Measurements from ENCODE around the gene EXOC8. TPM values are rescaled to one million over a fixed set of nuclear protein-coding genes. Genes with fewer than 3 reads are reported as not detected.

EXOC8 gene
- total RNA-seq, 1 experiment from 2014 or later: 11.3 TPM

DNA sequence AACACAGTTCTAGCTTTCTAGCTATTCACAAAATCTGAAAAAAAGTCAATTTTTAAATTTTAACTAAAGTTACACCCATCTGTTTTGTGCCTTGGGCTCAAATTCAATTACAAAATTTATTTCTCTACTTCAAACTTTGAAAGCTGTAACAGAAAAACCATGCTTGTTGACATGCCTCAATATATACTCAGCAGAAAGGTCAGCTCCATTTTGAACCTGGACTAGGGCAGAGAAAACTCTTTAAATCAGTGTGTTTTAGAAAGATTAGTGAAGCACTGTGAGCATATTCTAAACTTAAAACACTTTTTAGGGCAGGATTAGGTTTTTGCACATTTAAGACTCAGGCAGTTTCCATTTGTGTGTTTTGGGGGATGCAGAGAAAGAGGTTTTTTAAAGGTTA is 34.8 kb upstream of the EXOC8 start (continued):
- TF ChIP-seq, protein P1, sequence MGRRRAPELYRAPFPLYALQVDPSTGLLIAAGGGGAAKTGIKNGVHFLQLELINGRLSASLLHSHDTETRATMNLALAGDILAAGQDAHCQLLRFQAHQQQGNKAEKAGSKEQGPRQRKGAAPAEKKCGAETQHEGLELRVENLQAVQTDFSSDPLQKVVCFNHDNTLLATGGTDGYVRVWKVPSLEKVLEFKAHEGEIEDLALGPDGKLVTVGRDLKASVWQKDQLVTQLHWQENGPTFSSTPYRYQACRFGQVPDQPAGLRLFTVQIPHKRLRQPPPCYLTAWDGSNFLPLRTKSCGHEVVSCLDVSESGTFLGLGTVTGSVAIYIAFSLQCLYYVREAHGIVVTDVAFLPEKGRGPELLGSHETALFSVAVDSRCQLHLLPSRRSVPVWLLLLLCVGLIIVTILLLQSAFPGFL (CRISPR knock-in tag; IDR thresholded peaks at IDR 0.05; ENCODE audit: borderline replicate concordance): no peak
- TF ChIP-seq, protein P2, sequence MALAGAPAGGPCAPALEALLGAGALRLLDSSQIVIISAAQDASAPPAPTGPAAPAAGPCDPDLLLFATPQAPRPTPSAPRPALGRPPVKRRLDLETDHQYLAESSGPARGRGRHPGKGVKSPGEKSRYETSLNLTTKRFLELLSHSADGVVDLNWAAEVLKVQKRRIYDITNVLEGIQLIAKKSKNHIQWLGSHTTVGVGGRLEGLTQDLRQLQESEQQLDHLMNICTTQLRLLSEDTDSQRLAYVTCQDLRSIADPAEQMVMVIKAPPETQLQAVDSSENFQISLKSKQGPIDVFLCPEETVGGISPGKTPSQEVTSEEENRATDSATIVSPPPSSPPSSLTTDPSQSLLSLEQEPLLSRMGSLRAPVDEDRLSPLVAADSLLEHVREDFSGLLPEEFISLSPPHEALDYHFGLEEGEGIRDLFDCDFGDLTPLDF (CRISPR knock-in tag; IDR thresholded peaks at IDR 0.05): no peak
- TF ChIP-seq NR2C2 (CRISPR knock-in tag; IDR thresholded peaks at IDR 0.05) (no peak), NFE2L1 (CRISPR knock-in tag; IDR thresholded peaks at IDR 0.05) (no peak), ZNF423 (CRISPR knock-in tag; IDR thresholded peaks at IDR 0.05) (no peak)

DNA sequence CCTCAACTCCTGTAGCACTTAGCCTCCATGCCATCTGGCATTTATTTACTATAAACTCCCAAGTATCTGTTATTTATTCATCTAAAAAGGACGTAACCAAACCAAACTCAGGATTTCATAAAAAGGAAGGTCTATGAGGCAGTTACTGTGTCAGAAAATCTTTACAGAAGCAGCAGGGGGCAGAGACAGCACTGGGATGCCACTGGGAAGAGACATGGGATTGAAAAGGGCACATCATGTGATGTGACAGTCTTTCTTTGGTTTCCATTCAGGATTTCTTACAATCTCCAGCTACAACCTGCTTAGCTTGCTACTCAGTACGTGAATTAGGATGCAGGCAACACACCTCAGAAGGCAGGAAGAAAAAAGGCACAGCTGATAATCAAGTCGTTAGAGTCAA is 31.6 kb upstream of the EXOC8 start:
- Mint-ChIP-seq H3K36me3 (no peaks in the 10 kb centered on the region), H3K4me1 (no peaks in the 10 kb centered on the region), H3K9me3 (no peaks in the 10 kb centered on the region), H3K4me3 (no peak overlapping the region), H3K27me3 (ENCODE audit: low read depth) (no peaks in the 10 kb centered on the region), H3K27ac (no peak overlapping the region)
- ATAC-seq (no peak), DNase-seq (ENCODE audit: low spot score) (no peak)
- CTCF ChIA-PET: no interaction called here
- POLR2A ChIA-PET: interaction anchor here (0.6 kb wide), 1 partner anchor 858 kb away, joined by 3 read pairs; no protein-coding TSS in a partner anchor
- TF ChIP-seq MYBL2 (CRISPR knock-in tag; IDR thresholded peaks at IDR 0.05): no peak
- TF ChIP-seq, protein P3, sequence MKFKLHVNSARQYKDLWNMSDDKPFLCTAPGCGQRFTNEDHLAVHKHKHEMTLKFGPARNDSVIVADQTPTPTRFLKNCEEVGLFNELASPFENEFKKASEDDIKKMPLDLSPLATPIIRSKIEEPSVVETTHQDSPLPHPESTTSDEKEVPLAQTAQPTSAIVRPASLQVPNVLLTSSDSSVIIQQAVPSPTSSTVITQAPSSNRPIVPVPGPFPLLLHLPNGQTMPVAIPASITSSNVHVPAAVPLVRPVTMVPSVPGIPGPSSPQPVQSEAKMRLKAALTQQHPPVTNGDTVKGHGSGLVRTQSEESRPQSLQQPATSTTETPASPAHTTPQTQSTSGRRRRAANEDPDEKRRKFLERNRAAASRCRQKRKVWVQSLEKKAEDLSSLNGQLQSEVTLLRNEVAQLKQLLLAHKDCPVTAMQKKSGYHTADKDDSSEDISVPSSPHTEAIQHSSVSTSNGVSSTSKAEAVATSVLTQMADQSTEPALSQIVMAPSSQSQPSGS (CRISPR knock-in tag; IDR thresholded peaks at IDR 0.05; ENCODE audit: borderline replicate concordance, low read depth): no peak
- TF ChIP-seq, protein P4, sequence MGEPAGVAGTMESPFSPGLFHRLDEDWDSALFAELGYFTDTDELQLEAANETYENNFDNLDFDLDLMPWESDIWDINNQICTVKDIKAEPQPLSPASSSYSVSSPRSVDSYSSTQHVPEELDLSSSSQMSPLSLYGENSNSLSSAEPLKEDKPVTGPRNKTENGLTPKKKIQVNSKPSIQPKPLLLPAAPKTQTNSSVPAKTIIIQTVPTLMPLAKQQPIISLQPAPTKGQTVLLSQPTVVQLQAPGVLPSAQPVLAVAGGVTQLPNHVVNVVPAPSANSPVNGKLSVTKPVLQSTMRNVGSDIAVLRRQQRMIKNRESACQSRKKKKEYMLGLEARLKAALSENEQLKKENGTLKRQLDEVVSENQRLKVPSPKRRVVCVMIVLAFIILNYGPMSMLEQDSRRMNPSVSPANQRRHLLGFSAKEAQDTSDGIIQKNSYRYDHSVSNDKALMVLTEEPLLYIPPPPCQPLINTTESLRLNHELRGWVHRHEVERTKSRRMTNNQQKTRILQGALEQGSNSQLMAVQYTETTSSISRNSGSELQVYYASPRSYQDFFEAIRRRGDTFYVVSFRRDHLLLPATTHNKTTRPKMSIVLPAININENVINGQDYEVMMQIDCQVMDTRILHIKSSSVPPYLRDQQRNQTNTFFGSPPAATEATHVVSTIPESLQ (CRISPR knock-in tag; IDR thresholded peaks at IDR 0.05): no peak
- TF ChIP-seq, protein P5, sequence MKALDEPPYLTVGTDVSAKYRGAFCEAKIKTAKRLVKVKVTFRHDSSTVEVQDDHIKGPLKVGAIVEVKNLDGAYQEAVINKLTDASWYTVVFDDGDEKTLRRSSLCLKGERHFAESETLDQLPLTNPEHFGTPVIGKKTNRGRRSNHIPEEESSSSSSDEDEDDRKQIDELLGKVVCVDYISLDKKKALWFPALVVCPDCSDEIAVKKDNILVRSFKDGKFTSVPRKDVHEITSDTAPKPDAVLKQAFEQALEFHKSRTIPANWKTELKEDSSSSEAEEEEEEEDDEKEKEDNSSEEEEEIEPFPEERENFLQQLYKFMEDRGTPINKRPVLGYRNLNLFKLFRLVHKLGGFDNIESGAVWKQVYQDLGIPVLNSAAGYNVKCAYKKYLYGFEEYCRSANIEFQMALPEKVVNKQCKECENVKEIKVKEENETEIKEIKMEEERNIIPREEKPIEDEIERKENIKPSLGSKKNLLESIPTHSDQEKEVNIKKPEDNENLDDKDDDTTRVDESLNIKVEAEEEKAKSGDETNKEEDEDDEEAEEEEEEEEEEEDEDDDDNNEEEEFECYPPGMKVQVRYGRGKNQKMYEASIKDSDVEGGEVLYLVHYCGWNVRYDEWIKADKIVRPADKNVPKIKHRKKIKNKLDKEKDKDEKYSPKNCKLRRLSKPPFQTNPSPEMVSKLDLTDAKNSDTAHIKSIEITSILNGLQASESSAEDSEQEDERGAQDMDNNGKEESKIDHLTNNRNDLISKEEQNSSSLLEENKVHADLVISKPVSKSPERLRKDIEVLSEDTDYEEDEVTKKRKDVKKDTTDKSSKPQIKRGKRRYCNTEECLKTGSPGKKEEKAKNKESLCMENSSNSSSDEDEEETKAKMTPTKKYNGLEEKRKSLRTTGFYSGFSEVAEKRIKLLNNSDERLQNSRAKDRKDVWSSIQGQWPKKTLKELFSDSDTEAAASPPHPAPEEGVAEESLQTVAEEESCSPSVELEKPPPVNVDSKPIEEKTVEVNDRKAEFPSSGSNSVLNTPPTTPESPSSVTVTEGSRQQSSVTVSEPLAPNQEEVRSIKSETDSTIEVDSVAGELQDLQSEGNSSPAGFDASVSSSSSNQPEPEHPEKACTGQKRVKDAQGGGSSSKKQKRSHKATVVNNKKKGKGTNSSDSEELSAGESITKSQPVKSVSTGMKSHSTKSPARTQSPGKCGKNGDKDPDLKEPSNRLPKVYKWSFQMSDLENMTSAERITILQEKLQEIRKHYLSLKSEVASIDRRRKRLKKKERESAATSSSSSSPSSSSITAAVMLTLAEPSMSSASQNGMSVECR (CRISPR knock-in tag; IDR thresholded peaks at IDR 0.05; ENCODE audit: borderline replicate concordance): no peak
- no peak for TF ChIP-seq ZNF396 (CRISPR knock-in tag; IDR thresholded peaks at IDR 0.05; ENCODE audit: borderline replicate concordance)
- no peak for TF ChIP-seq ESRRA (CRISPR knock-in tag; IDR thresholded peaks at IDR 0.05; ENCODE audit: borderline replicate concordance)
- TF ChIP-seq, protein P6, sequence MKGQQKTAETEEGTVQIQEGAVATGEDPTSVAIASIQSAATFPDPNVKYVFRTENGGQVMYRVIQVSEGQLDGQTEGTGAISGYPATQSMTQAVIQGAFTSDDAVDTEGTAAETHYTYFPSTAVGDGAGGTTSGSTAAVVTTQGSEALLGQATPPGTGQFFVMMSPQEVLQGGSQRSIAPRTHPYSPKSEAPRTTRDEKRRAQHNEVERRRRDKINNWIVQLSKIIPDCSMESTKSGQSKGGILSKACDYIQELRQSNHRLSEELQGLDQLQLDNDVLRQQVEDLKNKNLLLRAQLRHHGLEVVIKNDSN (CRISPR knock-in tag; IDR thresholded peaks at IDR 0.05): no peak
- TF ChIP-seq, protein P7, sequence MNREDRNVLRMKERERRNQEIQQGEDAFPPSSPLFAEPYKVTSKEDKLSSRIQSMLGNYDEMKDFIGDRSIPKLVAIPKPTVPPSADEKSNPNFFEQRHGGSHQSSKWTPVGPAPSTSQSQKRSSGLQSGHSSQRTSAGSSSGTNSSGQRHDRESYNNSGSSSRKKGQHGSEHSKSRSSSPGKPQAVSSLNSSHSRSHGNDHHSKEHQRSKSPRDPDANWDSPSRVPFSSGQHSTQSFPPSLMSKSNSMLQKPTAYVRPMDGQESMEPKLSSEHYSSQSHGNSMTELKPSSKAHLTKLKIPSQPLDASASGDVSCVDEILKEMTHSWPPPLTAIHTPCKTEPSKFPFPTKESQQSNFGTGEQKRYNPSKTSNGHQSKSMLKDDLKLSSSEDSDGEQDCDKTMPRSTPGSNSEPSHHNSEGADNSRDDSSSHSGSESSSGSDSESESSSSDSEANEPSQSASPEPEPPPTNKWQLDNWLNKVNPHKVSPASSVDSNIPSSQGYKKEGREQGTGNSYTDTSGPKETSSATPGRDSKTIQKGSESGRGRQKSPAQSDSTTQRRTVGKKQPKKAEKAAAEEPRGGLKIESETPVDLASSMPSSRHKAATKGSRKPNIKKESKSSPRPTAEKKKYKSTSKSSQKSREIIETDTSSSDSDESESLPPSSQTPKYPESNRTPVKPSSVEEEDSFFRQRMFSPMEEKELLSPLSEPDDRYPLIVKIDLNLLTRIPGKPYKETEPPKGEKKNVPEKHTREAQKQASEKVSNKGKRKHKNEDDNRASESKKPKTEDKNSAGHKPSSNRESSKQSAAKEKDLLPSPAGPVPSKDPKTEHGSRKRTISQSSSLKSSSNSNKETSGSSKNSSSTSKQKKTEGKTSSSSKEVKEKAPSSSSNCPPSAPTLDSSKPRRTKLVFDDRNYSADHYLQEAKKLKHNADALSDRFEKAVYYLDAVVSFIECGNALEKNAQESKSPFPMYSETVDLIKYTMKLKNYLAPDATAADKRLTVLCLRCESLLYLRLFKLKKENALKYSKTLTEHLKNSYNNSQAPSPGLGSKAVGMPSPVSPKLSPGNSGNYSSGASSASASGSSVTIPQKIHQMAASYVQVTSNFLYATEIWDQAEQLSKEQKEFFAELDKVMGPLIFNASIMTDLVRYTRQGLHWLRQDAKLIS (CRISPR knock-in tag; IDR thresholded peaks at IDR 0.05; ENCODE audit: borderline replicate concordance): no peak
- TF ChIP-seq, protein P8, sequence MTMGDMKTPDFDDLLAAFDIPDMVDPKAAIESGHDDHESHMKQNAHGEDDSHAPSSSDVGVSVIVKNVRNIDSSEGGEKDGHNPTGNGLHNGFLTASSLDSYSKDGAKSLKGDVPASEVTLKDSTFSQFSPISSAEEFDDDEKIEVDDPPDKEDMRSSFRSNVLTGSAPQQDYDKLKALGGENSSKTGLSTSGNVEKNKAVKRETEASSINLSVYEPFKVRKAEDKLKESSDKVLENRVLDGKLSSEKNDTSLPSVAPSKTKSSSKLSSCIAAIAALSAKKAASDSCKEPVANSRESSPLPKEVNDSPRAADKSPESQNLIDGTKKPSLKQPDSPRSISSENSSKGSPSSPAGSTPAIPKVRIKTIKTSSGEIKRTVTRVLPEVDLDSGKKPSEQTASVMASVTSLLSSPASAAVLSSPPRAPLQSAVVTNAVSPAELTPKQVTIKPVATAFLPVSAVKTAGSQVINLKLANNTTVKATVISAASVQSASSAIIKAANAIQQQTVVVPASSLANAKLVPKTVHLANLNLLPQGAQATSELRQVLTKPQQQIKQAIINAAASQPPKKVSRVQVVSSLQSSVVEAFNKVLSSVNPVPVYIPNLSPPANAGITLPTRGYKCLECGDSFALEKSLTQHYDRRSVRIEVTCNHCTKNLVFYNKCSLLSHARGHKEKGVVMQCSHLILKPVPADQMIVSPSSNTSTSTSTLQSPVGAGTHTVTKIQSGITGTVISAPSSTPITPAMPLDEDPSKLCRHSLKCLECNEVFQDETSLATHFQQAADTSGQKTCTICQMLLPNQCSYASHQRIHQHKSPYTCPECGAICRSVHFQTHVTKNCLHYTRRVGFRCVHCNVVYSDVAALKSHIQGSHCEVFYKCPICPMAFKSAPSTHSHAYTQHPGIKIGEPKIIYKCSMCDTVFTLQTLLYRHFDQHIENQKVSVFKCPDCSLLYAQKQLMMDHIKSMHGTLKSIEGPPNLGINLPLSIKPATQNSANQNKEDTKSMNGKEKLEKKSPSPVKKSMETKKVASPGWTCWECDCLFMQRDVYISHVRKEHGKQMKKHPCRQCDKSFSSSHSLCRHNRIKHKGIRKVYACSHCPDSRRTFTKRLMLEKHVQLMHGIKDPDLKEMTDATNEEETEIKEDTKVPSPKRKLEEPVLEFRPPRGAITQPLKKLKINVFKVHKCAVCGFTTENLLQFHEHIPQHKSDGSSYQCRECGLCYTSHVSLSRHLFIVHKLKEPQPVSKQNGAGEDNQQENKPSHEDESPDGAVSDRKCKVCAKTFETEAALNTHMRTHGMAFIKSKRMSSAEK (CRISPR knock-in tag; IDR thresholded peaks at IDR 0.05; ENCODE audit: borderline replicate concordance): no peak

Measured in WTC11 (cell line).